TTC549 (cell line): ENCODE data around the gene ZSWIM9.
"Not testable (repeated sequence)": the region's sequence is repeated elsewhere in the genome, so short reads cannot be mapped to it uniquely, and the experiment has no call there.

ENCODE experiments used
- FAIRE-seq: peaks from 2 replicates; lab custom pipeline; 2012; peaks lifted over from hg19 to GRCh38; lab: Jason Lieb, UNC

ZSWIM9 gene

GRCh38 chr19:48218997-48219396 lies 48.5 kb downstream of the ZSWIM9 start:
- no peak for FAIRE-seq

- not testable (repeated sequence) for FAIRE-seq
Measured at GRCh38 chr19:48220784-48221183, 50.3 kb downstream of the ZSWIM9 start.

GRCh38 chr19:48221628-48222027 lies 51.1 kb downstream of the ZSWIM9 start:
- no peak for FAIRE-seq

GRCh38 chr19:48230555-48231129 lies 60.2 kb downstream of the ZSWIM9 start:
- FAIRE-seq, result no peak

- FAIRE-seq, result no peak
Measured at GRCh38 chr19:48237057-48237456, 66.6 kb downstream of the ZSWIM9 start.

GRCh38 chr19:48239120-48239519 lies 68.6 kb downstream of the ZSWIM9 start:
- no peak for FAIRE-seq

GRCh38 chr19:48239582-48240141 lies 69.2 kb downstream of the ZSWIM9 start:
- no peak for FAIRE-seq

- FAIRE-seq, result not testable (repeated sequence)
Measured at GRCh38 chr19:48241771-48242170, 71.3 kb downstream of the ZSWIM9 start.

GRCh38 chr19:48244281-48244680 lies 73.8 kb downstream of the ZSWIM9 start:
- no peak for FAIRE-seq

- no peak for FAIRE-seq
Measured at GRCh38 chr19:48246101-48246500, 75.6 kb downstream of the ZSWIM9 start.

GRCh38 chr19:48247212-48247611 lies 76.7 kb downstream of the ZSWIM9 start:
- no peak for FAIRE-seq
